ENCODE results near the gene AP5S1.

GRCh38 chr20:3795511-3796468 lies 24.6 kb upstream of the AP5S1 start, which contains the start of gene CDC25B:
- no peak for TF ChIP-seq KLF11 (CRISPR knock-in tag; IDR thresholded peaks at IDR 0.05)
- TF ChIP-seq ZBTB2 (CRISPR knock-in tag; IDR thresholded peaks at IDR 0.05; ENCODE audit: low read depth), result no peak
- peak; percentile 87 for TF ChIP-seq XRCC5 (optimal IDR thresholded peaks at IDR 0.05; ENCODE audit: low read length)
- TF ChIP-seq DBP (CRISPR knock-in tag; IDR thresholded peaks at IDR 0.05; ENCODE audit: not compliant biosample characterization), result no peak
- peak in 1 of 2 experiments; percentile 31; a peak in 1 of 4 replicates for TF ChIP-seq EP300 (IDR thresholded peaks at IDR 0.05; ENCODE audit: low read depth in 2 of 2, low read length in 2 of 2)
- TF ChIP-seq EP300 (CRISPR knock-in tag; IDR thresholded peaks at IDR 0.05; ENCODE audit: borderline replicate concordance), result no peak
- TF ChIP-seq TCF7 (IDR thresholded peaks at IDR 0.05; ENCODE audit: low read depth), result no peak
- TF ChIP-seq MYNN (CRISPR knock-in tag; IDR thresholded peaks at IDR 0.05; ENCODE audit: low read depth), result no peak

Data from HepG2 (cell line).